GM10266 (cell line): ENCODE results near the gene POLR3B.

Source experiments
- DNase-seq: peaks from one replicate; pipeline ENCODE4 v3.0.0; 2012; ENCODE audit errors: extremely low spot score
- TF ChIP-seq, protein P1 (sequence below): IDR thresholded peaks from 2 replicates; pipeline ENCODE4 v1.5.1; 2012; ENCODE audit warnings: mild to moderate bottlenecking, low read depth; ENCODE audit not compliant: control insufficient read depth, insufficient read depth; ENCODE audit errors: missing control alignments

Gene POLR3B

DNA sequence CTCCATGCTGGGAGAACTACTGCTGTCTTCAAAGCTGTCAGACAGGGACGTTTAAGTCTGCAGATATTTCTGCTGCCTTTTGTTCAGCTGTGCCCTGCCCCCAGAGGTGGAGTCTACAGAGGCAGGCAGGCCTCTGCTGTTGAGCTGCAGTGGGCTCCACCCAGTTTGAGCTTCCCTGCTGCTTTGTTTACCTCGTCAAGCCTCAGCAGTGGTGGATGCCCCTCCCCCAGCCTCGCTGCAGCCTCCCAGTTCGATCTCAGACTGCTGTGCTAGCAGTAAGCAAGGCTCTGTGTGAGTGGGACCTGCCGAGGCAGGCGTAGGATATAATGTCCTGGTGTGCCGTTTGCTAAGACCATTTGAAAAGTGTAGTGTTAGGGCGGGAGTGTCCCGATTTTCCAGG, 193.9 kb downstream of the POLR3B start:
- TF ChIP-seq, protein P1, sequence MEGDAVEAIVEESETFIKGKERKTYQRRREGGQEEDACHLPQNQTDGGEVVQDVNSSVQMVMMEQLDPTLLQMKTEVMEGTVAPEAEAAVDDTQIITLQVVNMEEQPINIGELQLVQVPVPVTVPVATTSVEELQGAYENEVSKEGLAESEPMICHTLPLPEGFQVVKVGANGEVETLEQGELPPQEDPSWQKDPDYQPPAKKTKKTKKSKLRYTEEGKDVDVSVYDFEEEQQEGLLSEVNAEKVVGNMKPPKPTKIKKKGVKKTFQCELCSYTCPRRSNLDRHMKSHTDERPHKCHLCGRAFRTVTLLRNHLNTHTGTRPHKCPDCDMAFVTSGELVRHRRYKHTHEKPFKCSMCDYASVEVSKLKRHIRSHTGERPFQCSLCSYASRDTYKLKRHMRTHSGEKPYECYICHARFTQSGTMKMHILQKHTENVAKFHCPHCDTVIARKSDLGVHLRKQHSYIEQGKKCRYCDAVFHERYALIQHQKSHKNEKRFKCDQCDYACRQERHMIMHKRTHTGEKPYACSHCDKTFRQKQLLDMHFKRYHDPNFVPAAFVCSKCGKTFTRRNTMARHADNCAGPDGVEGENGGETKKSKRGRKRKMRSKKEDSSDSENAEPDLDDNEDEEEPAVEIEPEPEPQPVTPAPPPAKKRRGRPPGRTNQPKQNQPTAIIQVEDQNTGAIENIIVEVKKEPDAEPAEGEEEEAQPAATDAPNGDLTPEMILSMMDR, result no peak
- DNase-seq, result no peak

DNA sequence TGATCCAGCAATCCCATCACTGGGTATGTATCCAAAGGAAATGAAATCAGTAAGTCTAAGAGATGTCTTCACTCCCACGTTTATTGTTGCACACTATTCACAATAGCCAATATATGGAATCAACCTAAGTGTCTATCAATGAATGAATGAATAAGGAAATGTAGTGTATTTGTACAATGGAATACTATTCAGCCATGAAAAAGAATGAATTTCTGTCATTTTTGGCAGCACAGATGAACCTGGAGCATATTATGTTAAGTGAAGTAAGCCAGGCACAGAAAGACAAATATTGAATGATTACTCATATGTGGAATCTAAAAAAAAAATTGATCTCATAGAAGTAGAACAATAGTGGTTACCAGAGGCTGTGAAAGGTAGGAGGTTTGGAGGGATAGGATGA, 194.7 kb downstream of the POLR3B start:
- no peak for DNase-seq
- TF ChIP-seq, protein P1, result no peak
